HG03457 (cell line): ENCODE results near the gene HDAC9.

ENCODE experiments used
- ATAC-seq: cut with Tn5 transposase; IDR thresholded peaks from one replicate; pipeline ENCODE4 v1.9.1; 2021; ENCODE audit warnings: moderate number of reproducible peaks; ENCODE audit not compliant: unreplicated experiment

The HDAC9 gene

GRCh38 chr7:18495412-18496340 lies at the start of gene HDAC9:
Gene HDAC9 (plus strand): TSS chr7:18495749. CDS start chr7:18496303, 554 bp downstream.
- ATAC-seq = peak; percentile 85

- ATAC-seq = no peak
These were observed 49.5 kb upstream of the HDAC9 start for GRCh38 chr7:18445916-18446520.

GRCh38 chr7:18450019-18450418 lies 45.5 kb upstream of the HDAC9 start:
- no peak for ATAC-seq

- ATAC-seq = no peak
These were observed 39.9 kb upstream of the HDAC9 start for GRCh38 chr7:18455606-18456005.

- ATAC-seq = no peak
These were observed 37.7 kb upstream of the HDAC9 start for GRCh38 chr7:18457832-18458231.

GRCh38 chr7:18458830-18459229 lies 36.7 kb upstream of the HDAC9 start:
- no peak for ATAC-seq

GRCh38 chr7:18459484-18460245 lies 35.9 kb upstream of the HDAC9 start:
- ATAC-seq = no peak

GRCh38 chr7:18461785-18462467 lies 33.6 kb upstream of the HDAC9 start:
- ATAC-seq = no peak

- no peak for ATAC-seq
These were observed 30.7 kb upstream of the HDAC9 start for GRCh38 chr7:18464830-18465229.

GRCh38 chr7:18467011-18467410 lies 28.5 kb upstream of the HDAC9 start:
- no peak for ATAC-seq

GRCh38 chr7:18468795-18469194 lies 26.8 kb upstream of the HDAC9 start:
- no peak for ATAC-seq

GRCh38 chr7:18469316-18469715 lies 26.2 kb upstream of the HDAC9 start:
- ATAC-seq = no peak

- ATAC-seq = no peak
These were observed 23.9 kb upstream of the HDAC9 start for GRCh38 chr7:18471476-18472160.

- ATAC-seq = no peak
These were observed 23.4 kb upstream of the HDAC9 start for GRCh38 chr7:18472161-18472483.

GRCh38 chr7:18473119-18473518 lies 22.4 kb upstream of the HDAC9 start:
- ATAC-seq = no peak

GRCh38 chr7:18474944-18475343 lies 20.6 kb upstream of the HDAC9 start:
- ATAC-seq = no peak

- ATAC-seq = no peak
These were observed 20.1 kb upstream of the HDAC9 start for GRCh38 chr7:18475488-18475887.

- no peak for ATAC-seq
These were observed 13.8 kb upstream of the HDAC9 start for GRCh38 chr7:18481776-18482175.

- no peak for ATAC-seq
These were observed 7.5 kb upstream of the HDAC9 start for GRCh38 chr7:18488049-18488448.

GRCh38 chr7:18489624-18490023 lies 5.9 kb upstream of the HDAC9 start:
- ATAC-seq = no peak

GRCh38 chr7:18491871-18492270 lies 3.7 kb upstream of the HDAC9 start:
- ATAC-seq = no peak
